T-helper 1 cell treated with Interleukin-12 subunit alpha and Interleukin-12 subunit beta and Interleukin-4 antibody, amounts not matched to agents 30 μg/mL and 1 μg/mL, for 36 hours (primary cell): ENCODE results near the gene NPNT.

Experiments
- H3K27ac Mint-ChIP-seq: one replicate; pipeline ENCODE4 v1.8.0; 2021; ENCODE audit warnings: mild to moderate bottlenecking, mixed read lengths
- H3K27me3 Mint-ChIP-seq: one replicate; pipeline ENCODE4 v1.8.0; 2021; ENCODE audit warnings: low read depth, mixed read lengths
- H3K36me3 Mint-ChIP-seq: one replicate; pipeline ENCODE4 v1.8.0; 2021; ENCODE audit warnings: low read depth, mixed read lengths
- H3K4me1 Mint-ChIP-seq: one replicate; pipeline ENCODE4 v1.8.0; 2021; ENCODE audit warnings: low read depth, mixed read lengths
- H3K4me3 Mint-ChIP-seq: one replicate; pipeline ENCODE4 v1.8.0; 2021; ENCODE audit warnings: mild to moderate bottlenecking, moderate library complexity, mixed read lengths
- H3K9me3 Mint-ChIP-seq: one replicate; pipeline ENCODE4 v1.8.0; 2021; ENCODE audit warnings: mixed read lengths

Gene NPNT

GRCh38 chr4:105937759-105938158, 42.5 kb downstream of the NPNT start:
- Mint-ChIP-seq H3K4me3 (no peak overlapping the region), H3K36me3 (no peaks in the 10 kb centered on the region)

GRCh38 chr4:105943234-105943633, 48.0 kb downstream of the NPNT start:
- Mint-ChIP-seq H3K4me3 (no peak overlapping the region), H3K36me3 (no peaks in the 10 kb centered on the region), H3K27me3 (no peaks in the 10 kb centered on the region), H3K4me1 (no peaks in the 10 kb centered on the region), H3K27ac (no peak overlapping the region), H3K9me3 (no peaks in the 10 kb centered on the region)

More at GRCh38 chr4:105937759-105938158, 42.5 kb downstream of the NPNT start:
- Mint-ChIP-seq H3K9me3 (no peaks in the 10 kb centered on the region), H3K27ac (no peak overlapping the region), H3K27me3 (no peaks in the 10 kb centered on the region), H3K4me1 (no peaks in the 10 kb centered on the region)

GRCh38 chr4:105944540-105944939, 49.3 kb downstream of the NPNT start:
- Mint-ChIP-seq H3K4me3 (no peak overlapping the region), H3K27ac (no peak overlapping the region), H3K4me1 (no peaks in the 10 kb centered on the region), H3K36me3 (no peaks in the 10 kb centered on the region), H3K9me3 (no peaks in the 10 kb centered on the region), H3K27me3 (no peaks in the 10 kb centered on the region)

GRCh38 chr4:105946771-105947170, 51.5 kb downstream of the NPNT start:
- Mint-ChIP-seq H3K9me3 (no peaks in the 10 kb centered on the region), H3K4me3 (no peak overlapping the region), H3K4me1 (no peaks in the 10 kb centered on the region), H3K27me3 (no peaks in the 10 kb centered on the region), H3K27ac (no peak overlapping the region), H3K36me3 (no peaks in the 10 kb centered on the region)

- Mint-ChIP-seq H3K9me3 (no peaks in the 10 kb centered on the region), H3K27ac (no peak overlapping the region), H3K4me3 (no peak overlapping the region), H3K4me1 (no peaks in the 10 kb centered on the region), H3K36me3 (no peaks in the 10 kb centered on the region), H3K27me3 (no peaks in the 10 kb centered on the region)
Measured at GRCh38 chr4:105950701-105951100, 55.4 kb downstream of the NPNT start.

- Mint-ChIP-seq H3K4me1 (no peaks in the 10 kb centered on the region), H3K36me3 (no peaks in the 10 kb centered on the region), H3K27ac (no peak overlapping the region), H3K9me3 (no peaks in the 10 kb centered on the region), H3K27me3 (no peaks in the 10 kb centered on the region), H3K4me3 (no peak overlapping the region)
Measured at GRCh38 chr4:105951198-105951597, 55.9 kb downstream of the NPNT start.

- H3K27me3 Mint-ChIP-seq: no peaks in the 10 kb centered on the region
Measured at GRCh38 chr4:105952591-105952990, 57.3 kb downstream of the NPNT start.

GRCh38 chr4:105956569-105956968, 61.3 kb downstream of the NPNT start:
- no peaks in the 10 kb centered on the region for H3K36me3 Mint-ChIP-seq
- H3K4me1 Mint-ChIP-seq: no peaks in the 10 kb centered on the region
- H3K27ac Mint-ChIP-seq: no peak overlapping the region
- no peaks in the 10 kb centered on the region for H3K9me3 Mint-ChIP-seq
- no peak overlapping the region for H3K4me3 Mint-ChIP-seq
- H3K27me3 Mint-ChIP-seq: no peaks in the 10 kb centered on the region

More at GRCh38 chr4:105952591-105952990, 57.3 kb downstream of the NPNT start:
- no peak overlapping the region for H3K4me3 Mint-ChIP-seq
- H3K36me3 Mint-ChIP-seq: no peaks in the 10 kb centered on the region
- H3K4me1 Mint-ChIP-seq: no peaks in the 10 kb centered on the region
- no peak overlapping the region for H3K27ac Mint-ChIP-seq
- no peaks in the 10 kb centered on the region for H3K9me3 Mint-ChIP-seq

GRCh38 chr4:105957680-105958079, 62.4 kb downstream of the NPNT start:
- no peak overlapping the region for H3K27ac Mint-ChIP-seq
- H3K4me1 Mint-ChIP-seq: no peaks in the 10 kb centered on the region
- no peak overlapping the region for H3K4me3 Mint-ChIP-seq
- H3K9me3 Mint-ChIP-seq: no peaks in the 10 kb centered on the region
- H3K27me3 Mint-ChIP-seq: no peaks in the 10 kb centered on the region
- no peaks in the 10 kb centered on the region for H3K36me3 Mint-ChIP-seq

GRCh38 chr4:105963461-105964400, 68.5 kb downstream of the NPNT start:
- no peaks in the 10 kb centered on the region for H3K9me3 Mint-ChIP-seq
- H3K27me3 Mint-ChIP-seq: no peaks in the 10 kb centered on the region
- H3K36me3 Mint-ChIP-seq: no peaks in the 10 kb centered on the region
- H3K27ac Mint-ChIP-seq: no peak overlapping the region
- H3K4me3 Mint-ChIP-seq: no peak overlapping the region
- H3K4me1 Mint-ChIP-seq: no peaks in the 10 kb centered on the region

GRCh38 chr4:105965183-105965800, 70.0 kb downstream of the NPNT start:
- Mint-ChIP-seq H3K27ac (no peak overlapping the region), H3K4me3 (no peak overlapping the region), H3K36me3 (no peaks in the 10 kb centered on the region), H3K9me3 (no peaks in the 10 kb centered on the region), H3K4me1 (no peaks in the 10 kb centered on the region), H3K27me3 (no peaks in the 10 kb centered on the region)

GRCh38 chr4:105966051-105966450, 70.8 kb downstream of the NPNT start:
- Mint-ChIP-seq H3K4me1 (no peaks in the 10 kb centered on the region), H3K36me3 (no peaks in the 10 kb centered on the region)

GRCh38 chr4:105967058-105967658, 71.9 kb downstream of the NPNT start:
- H3K9me3 Mint-ChIP-seq: no peaks in the 10 kb centered on the region
- H3K36me3 Mint-ChIP-seq: no peaks in the 10 kb centered on the region
- no peaks in the 10 kb centered on the region for H3K27me3 Mint-ChIP-seq
- H3K27ac Mint-ChIP-seq: no peak overlapping the region
- no peaks in the 10 kb centered on the region for H3K4me1 Mint-ChIP-seq
- no peak overlapping the region for H3K4me3 Mint-ChIP-seq

More at GRCh38 chr4:105966051-105966450, 70.8 kb downstream of the NPNT start:
- Mint-ChIP-seq H3K9me3 (no peaks in the 10 kb centered on the region), H3K27ac (no peak overlapping the region), H3K27me3 (no peaks in the 10 kb centered on the region), H3K4me3 (no peak overlapping the region)

- no peaks in the 10 kb centered on the region for H3K27me3 Mint-ChIP-seq
- no peaks in the 10 kb centered on the region for H3K9me3 Mint-ChIP-seq
Measured at GRCh38 chr4:105969575-105969974, 74.3 kb downstream of the NPNT start.

GRCh38 chr4:105970371-105970770, 75.1 kb downstream of the NPNT start:
- no peaks in the 10 kb centered on the region for H3K36me3 Mint-ChIP-seq
- H3K9me3 Mint-ChIP-seq: no peaks in the 10 kb centered on the region
- H3K27me3 Mint-ChIP-seq: no peaks in the 10 kb centered on the region
- no peaks in the 10 kb centered on the region for H3K4me1 Mint-ChIP-seq
- H3K27ac Mint-ChIP-seq: no peak overlapping the region
- H3K4me3 Mint-ChIP-seq: no peak overlapping the region

More at GRCh38 chr4:105969575-105969974, 74.3 kb downstream of the NPNT start:
- no peak overlapping the region for H3K4me3 Mint-ChIP-seq
- H3K36me3 Mint-ChIP-seq: no peaks in the 10 kb centered on the region
- no peaks in the 10 kb centered on the region for H3K4me1 Mint-ChIP-seq
- H3K27ac Mint-ChIP-seq: no peak overlapping the region
